ENCODE data around the gene NEMF. TPM values are rescaled to one million over a fixed set of nuclear protein-coding genes. Genes with fewer than 3 reads are reported as not detected.

NEMF gene
- total and polyA plus RNA-seq, 2 experiments from 2014 or later = 43.9 to 71.9 TPM

DNA sequence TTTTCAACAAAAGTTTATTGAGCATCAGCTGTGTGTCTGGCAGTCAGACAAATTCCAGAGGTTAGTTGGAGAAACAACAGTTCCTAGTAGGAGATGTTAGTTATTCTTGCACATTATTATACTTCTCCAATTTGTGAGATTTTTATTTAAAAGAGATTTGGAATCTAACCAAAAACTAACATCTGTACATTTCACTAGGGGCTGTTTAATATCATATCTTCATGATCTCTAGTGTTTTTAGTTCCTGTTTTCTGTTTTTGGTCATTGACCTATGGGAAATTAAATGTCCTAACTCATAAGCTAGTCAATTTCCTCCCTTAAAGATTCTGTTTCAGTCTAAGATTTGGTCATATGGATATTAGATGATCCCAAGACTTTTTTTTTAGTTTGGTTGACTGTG is 118.8 kb downstream of the NEMF start:
- TF ChIP-seq, protein P1, sequence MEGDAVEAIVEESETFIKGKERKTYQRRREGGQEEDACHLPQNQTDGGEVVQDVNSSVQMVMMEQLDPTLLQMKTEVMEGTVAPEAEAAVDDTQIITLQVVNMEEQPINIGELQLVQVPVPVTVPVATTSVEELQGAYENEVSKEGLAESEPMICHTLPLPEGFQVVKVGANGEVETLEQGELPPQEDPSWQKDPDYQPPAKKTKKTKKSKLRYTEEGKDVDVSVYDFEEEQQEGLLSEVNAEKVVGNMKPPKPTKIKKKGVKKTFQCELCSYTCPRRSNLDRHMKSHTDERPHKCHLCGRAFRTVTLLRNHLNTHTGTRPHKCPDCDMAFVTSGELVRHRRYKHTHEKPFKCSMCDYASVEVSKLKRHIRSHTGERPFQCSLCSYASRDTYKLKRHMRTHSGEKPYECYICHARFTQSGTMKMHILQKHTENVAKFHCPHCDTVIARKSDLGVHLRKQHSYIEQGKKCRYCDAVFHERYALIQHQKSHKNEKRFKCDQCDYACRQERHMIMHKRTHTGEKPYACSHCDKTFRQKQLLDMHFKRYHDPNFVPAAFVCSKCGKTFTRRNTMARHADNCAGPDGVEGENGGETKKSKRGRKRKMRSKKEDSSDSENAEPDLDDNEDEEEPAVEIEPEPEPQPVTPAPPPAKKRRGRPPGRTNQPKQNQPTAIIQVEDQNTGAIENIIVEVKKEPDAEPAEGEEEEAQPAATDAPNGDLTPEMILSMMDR (IDR thresholded peaks at IDR 0.05; ENCODE audit: low read depth, low read length) = no peak
- Histone ChIP-seq H3K4me3 (no peak overlapping the region), H3K9me3 (ENCODE audit: low read depth) (no peaks in the 10 kb centered on the region), H3K27ac (no peak overlapping the region), H3K27me3 (no peaks in the 10 kb centered on the region), H3K36me3 (no peaks in the 10 kb centered on the region), H3K4me1 (ENCODE audit: low read depth) (no peaks in the 10 kb centered on the region)
- DNase-seq (ENCODE audit: low read depth in 1 of 2, low spot score in 1 of 2) = no peak

DNA sequence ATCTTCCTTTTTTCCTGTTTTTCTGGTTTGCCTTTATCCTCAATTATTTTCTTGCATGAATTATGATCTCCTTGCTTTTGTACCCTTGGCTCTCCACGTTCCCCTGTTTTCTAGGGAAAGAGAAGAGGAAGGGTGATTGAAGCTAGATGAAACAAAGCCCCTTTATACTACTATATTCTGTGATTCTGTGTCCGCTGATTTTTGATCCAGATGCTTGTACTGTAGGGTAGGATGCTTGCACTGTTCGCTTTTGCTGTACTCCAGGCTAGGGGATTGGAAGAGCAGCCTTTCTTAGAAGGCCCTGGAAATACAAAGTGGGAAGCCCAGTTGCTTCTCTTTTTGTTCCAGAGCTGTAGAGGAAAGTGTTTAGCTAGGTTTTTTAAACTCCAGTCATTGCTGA is 119.7 kb downstream of the NEMF start:
- no peak for DNase-seq (ENCODE audit: low read depth in 1 of 2, low spot score in 1 of 2)
- H3K36me3 ChIP-seq = no peaks in the 10 kb centered on the region

More for the DNA sequence above, 119.7 kb downstream of the NEMF start:
- TF ChIP-seq, protein P1 (IDR thresholded peaks at IDR 0.05; ENCODE audit: low read depth, low read length) = no peak
- Histone ChIP-seq H3K9me3 (ENCODE audit: low read depth) (no peaks in the 10 kb centered on the region), H3K4me3 (no peak overlapping the region), H3K27me3 (no peaks in the 10 kb centered on the region), H3K4me1 (ENCODE audit: low read depth) (no peaks in the 10 kb centered on the region), H3K27ac (no peak overlapping the region)

Other genes starting within 250 kb of the NEMF start
- 165 and 197 TPM in 2 replicates for gene RPL36AL, start 232.2 kb downstream of the NEMF start, total RNA-seq
- gene RPL36AL, start 232.2 kb downstream of the NEMF start, polyA plus RNA-seq = 185 and 208 TPM in 2 replicates
- 45.3 and 48.5 TPM in 2 replicates for gene MGAT2, start 232.0 kb downstream of the NEMF start, total RNA-seq
- gene MGAT2, start 232.0 kb downstream of the NEMF start, polyA plus RNA-seq = 35.2 and 35.9 TPM in 2 replicates
- gene DNAAF2, start 217.5 kb downstream of the NEMF start, total RNA-seq = 28.0 and 28.9 TPM in 2 replicates
- gene DNAAF2, start 217.5 kb downstream of the NEMF start, polyA plus RNA-seq = 26.0 and 34.9 TPM in 2 replicates
- gene POLE2, start 164.6 kb downstream of the NEMF start, total RNA-seq = 2.8 and 4.5 TPM in 2 replicates
- gene POLE2, start 164.6 kb downstream of the NEMF start, polyA plus RNA-seq = 9.0 and 11.8 TPM in 2 replicates
- 0.85 and 2.6 TPM in 2 replicates for gene KLHDC1, start 159.7 kb downstream of the NEMF start, total RNA-seq
- 4.0 and 4.1 TPM in 2 replicates for gene KLHDC1, start 159.7 kb downstream of the NEMF start, polyA plus RNA-seq
- 83.7 and 94.5 TPM in 2 replicates for gene KLHDC2, start 84.6 kb downstream of the NEMF start, total RNA-seq
- 192 and 236 TPM in 2 replicates for gene KLHDC2, start 84.6 kb downstream of the NEMF start, polyA plus RNA-seq
- gene ARF6, start 40.3 kb upstream of the NEMF start, total RNA-seq = 22.5 and 23.3 TPM in 2 replicates
- 27.8 and 28.4 TPM in 2 replicates for gene ARF6, start 40.3 kb upstream of the NEMF start, polyA plus RNA-seq

All from cardiac muscle cell (in vitro differentiated cells and primary cell).